Loucy (cell line): Measurements from ENCODE around the gene TM4SF1.

Experiments used
- H2AFZ ChIP-seq: fragments of 200-600 bp; sonication (generic); 2 replicates; pipeline ENCODE4 v1.6.0; 2016; ENCODE audit warnings: antibody characterized with exemption, mild to moderate bottlenecking, low read length, moderate library complexity
- H3F3A ChIP-seq: fragments of 200-600 bp; 2 replicates; pipeline ENCODE4 v1.6.0; 2016; ENCODE audit warnings: antibody characterized with exemption, low read depth, mild to moderate bottlenecking
- H3K27me3 ChIP-seq: fragments of 200-600 bp; sonication (generic); 2 replicates; pipeline ENCODE4 v1.6.1; 2014; ENCODE audit warnings: low read length, mild to moderate bottlenecking; ENCODE audit not compliant: insufficient read depth, poor library complexity, severe bottlenecking
- H3K36me3 ChIP-seq: fragments of 200-600 bp; sonication (generic); 2 replicates; pipeline ENCODE4 v1.6.1; 2016; ENCODE audit warnings: low read length; ENCODE audit not compliant: insufficient read depth
- H3K4me1 ChIP-seq: fragments of 200-600 bp; sonication (generic); 2 replicates; pipeline ENCODE4 v1.5.1; 2014; ENCODE audit warnings: low read length, mild to moderate bottlenecking; ENCODE audit not compliant: insufficient read depth, poor library complexity, severe bottlenecking
- H3K4me2 ChIP-seq: fragments of 200-600 bp; sonication (generic); 2 replicates; pipeline ENCODE4 v1.6.0; 2014; ENCODE audit warnings: antibody characterized with exemption, low read length, low read depth, mild to moderate bottlenecking; ENCODE audit not compliant: poor library complexity, severe bottlenecking
- H3K4me3 ChIP-seq: fragments of 200-600 bp; sonication (generic); 2 replicates; pipeline ENCODE4 v1.5.1; 2014; ENCODE audit warnings: low read length, mild to moderate bottlenecking, mixed read lengths; ENCODE audit not compliant: poor library complexity, severe bottlenecking
- H3K79me2 ChIP-seq: fragments of 200-600 bp; sonication (generic); 2 replicates; pipeline ENCODE4 v1.6.1; 2014; ENCODE audit warnings: low read length; ENCODE audit not compliant: insufficient read depth
- H3K9ac ChIP-seq: fragments of 200-600 bp; sonication (generic); 2 replicates; pipeline ENCODE4 v1.6.0; 2014; ENCODE audit warnings: mild to moderate bottlenecking, low read depth, low read length, moderate library complexity; ENCODE audit not compliant: poor library complexity, severe bottlenecking
- H3K9me2 ChIP-seq: fragments of 200-600 bp; sonication (generic); replicated peaks from 2 replicates; pipeline ENCODE4 v1.6.1; 2016; ENCODE audit warnings: low read depth, low read length, mixed read lengths
- H3K9me3 ChIP-seq: fragments of 200-600 bp; sonication (generic); 2 replicates; pipeline ENCODE4 v1.6.1; 2014; ENCODE audit warnings: mild to moderate bottlenecking, antibody characterized with exemption, low read length, low read depth; ENCODE audit not compliant: insufficient read depth
- H4K20me1 ChIP-seq: fragments of 200-600 bp; sonication (generic); 2 replicates; pipeline ENCODE4 v1.6.0; 2014; ENCODE audit warnings: antibody characterized with exemption, low read length, mild to moderate bottlenecking; ENCODE audit not compliant: insufficient read depth, poor library complexity, severe bottlenecking
- EZH2phosphoT487 ChIP-seq: fragments of 200-600 bp; IDR thresholded peaks from 2 replicates; pipeline ENCODE4 v1.6.1; 2018; ENCODE audit warnings: antibody characterized with exemption, mild to moderate bottlenecking, moderate library complexity, borderline replicate concordance
- TF ChIP-seq, protein P1 (sequence below): fragments of 200-600 bp; sonication (generic); conservative IDR thresholded peaks from 2 replicates; pipeline ENCODE4 v1.5.1; 2014; ENCODE audit warnings: mild to moderate bottlenecking, antibody characterized with exemption, low read length

Gene TM4SF1

DNA sequence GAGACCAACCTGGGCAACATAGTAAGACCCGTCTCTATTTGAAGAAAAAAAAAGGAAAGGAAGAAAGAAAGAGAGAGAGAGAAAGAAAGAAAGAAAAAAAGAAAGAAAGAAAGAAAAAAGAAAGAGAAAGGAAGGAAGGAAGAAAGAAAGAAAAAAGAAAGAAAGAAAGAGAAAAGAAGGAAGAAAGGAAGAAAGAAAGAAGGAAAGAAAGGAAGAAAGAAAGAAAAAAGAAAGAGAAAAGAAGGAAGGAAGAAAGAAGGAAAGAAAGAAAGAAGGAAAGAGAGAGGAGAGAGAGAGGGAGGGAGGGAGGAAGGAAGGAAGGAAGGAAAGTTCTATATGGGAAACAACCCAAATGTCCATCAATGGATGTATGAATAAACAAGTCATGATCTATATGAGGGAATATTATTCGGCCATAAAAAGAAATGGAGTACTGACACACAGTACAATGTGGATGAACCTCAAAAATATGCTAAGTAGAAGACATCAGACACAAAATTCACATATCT, 28.8 kb upstream of the TM4SF1 start:
- Histone ChIP-seq H3K36me3 (no peaks in the 10 kb centered on the region), H3K79me2 (no peaks in the 10 kb centered on the region), H3K9me3 (no peaks in the 10 kb centered on the region), H2AFZ (no peak overlapping the region), H4K20me1 (no peaks in the 10 kb centered on the region), H3K4me2 (no peak overlapping the region), H3K4me1 (peaks cover under 1% of the 10 kb centered on the region), H3K4me3 (no peak overlapping the region), H3K9me2 (no peaks in the 10 kb centered on the region), H3K9ac (no peak overlapping the region), H3F3A (no peaks in the 10 kb centered on the region), H3K27me3 (no peaks in the 10 kb centered on the region)
- no peak for TF ChIP-seq EZH2phosphoT487

DNA sequence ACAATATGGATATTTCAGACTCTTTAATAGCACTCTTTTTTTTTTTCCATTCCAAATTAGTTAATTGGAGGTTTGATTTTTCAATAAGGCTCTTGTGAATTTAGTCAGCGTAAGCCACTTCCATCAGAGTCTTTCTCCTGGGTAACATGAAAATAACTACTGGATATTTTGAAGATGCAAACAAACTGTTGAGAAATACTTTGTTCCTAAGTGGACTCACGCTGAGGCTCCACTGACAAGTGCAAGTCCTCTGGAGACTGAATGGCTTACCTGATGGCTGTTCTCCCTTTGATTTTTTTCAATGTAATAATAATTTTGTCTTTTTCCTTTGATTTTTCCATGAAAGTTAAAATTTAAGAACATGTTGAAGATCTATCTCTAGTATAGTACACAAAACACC, 26.0 kb upstream of the TM4SF1 start:
- Histone ChIP-seq H3K9me2 (no peaks in the 10 kb centered on the region), H3K9me3 (no peaks in the 10 kb centered on the region), H3K4me2 (no peak overlapping the region), H3K79me2 (no peaks in the 10 kb centered on the region), H3K27me3 (no peaks in the 10 kb centered on the region), H3K36me3 (no peaks in the 10 kb centered on the region), H2AFZ (no peak overlapping the region), H3F3A (no peaks in the 10 kb centered on the region), H3K4me3 (no peak overlapping the region), H3K9ac (no peak overlapping the region), H3K4me1 (peaks cover 5% of the 10 kb centered on the region), H4K20me1 (no peaks in the 10 kb centered on the region)
- no peak for TF ChIP-seq EZH2phosphoT487
- TF ChIP-seq, protein P1, sequence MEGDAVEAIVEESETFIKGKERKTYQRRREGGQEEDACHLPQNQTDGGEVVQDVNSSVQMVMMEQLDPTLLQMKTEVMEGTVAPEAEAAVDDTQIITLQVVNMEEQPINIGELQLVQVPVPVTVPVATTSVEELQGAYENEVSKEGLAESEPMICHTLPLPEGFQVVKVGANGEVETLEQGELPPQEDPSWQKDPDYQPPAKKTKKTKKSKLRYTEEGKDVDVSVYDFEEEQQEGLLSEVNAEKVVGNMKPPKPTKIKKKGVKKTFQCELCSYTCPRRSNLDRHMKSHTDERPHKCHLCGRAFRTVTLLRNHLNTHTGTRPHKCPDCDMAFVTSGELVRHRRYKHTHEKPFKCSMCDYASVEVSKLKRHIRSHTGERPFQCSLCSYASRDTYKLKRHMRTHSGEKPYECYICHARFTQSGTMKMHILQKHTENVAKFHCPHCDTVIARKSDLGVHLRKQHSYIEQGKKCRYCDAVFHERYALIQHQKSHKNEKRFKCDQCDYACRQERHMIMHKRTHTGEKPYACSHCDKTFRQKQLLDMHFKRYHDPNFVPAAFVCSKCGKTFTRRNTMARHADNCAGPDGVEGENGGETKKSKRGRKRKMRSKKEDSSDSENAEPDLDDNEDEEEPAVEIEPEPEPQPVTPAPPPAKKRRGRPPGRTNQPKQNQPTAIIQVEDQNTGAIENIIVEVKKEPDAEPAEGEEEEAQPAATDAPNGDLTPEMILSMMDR, result no peak

DNA sequence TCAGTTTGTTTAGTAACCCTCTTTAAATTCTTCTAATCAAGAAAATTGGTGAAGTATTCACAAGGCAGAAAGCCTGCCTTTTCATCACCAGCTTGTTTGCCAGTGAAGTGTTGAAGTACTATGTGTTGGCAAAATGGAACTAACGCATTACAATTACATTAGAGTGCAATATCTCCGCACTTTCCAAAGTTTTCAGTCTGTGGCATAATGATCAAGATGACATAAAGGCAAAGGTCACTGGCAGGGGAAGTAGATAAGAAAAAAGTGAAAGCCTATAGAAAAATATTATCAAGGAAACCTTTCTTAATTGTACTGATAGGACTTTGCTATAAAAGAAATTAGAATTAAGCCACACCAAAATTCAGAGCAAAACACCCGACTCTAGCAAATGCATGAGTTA, 25.0 kb upstream of the TM4SF1 start:
- no peak for TF ChIP-seq EZH2phosphoT487
- TF ChIP-seq, protein P1, result no peak
- Histone ChIP-seq H3K9me2 (no peaks in the 10 kb centered on the region), H3K36me3 (no peaks in the 10 kb centered on the region), H3K79me2 (no peaks in the 10 kb centered on the region), H2AFZ (no peak overlapping the region), H4K20me1 (no peaks in the 10 kb centered on the region), H3K4me2 (no peak overlapping the region), H3F3A (no peaks in the 10 kb centered on the region), H3K9ac (no peak overlapping the region), H3K27me3 (no peaks in the 10 kb centered on the region), H3K4me3 (no peak overlapping the region), H3K4me1 (peaks cover 5% of the 10 kb centered on the region), H3K9me3 (no peaks in the 10 kb centered on the region)

DNA sequence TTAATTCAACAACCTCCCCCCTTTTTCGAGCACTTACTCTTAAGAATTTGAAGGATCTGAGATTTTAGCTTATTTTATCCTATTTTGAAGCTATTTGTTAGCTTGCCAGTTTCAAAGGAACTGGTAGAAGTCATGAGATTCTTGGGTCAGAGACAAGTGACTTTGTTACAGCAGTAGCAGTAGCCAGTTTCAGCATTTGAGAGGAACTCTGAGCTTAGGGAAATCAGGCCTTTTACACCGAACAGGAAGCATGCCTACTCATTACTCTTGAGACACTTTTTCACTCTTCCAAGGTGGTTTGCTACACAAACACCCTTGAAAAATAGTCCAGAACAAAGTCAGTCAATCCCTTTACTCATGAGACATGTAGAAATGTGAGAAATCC, 24.5 kb upstream of the TM4SF1 start:
- H3F3A ChIP-seq, result no peaks in the 10 kb centered on the region
- no peaks in the 10 kb centered on the region for H4K20me1 ChIP-seq
- H3K9me3 ChIP-seq, result no peaks in the 10 kb centered on the region
- H3K9ac ChIP-seq, result no peak overlapping the region
- H3K4me1 ChIP-seq, result peaks cover 5% of the 10 kb centered on the region
- TF ChIP-seq, protein P1, result no peak
- no peak for TF ChIP-seq EZH2phosphoT487
- H3K27me3 ChIP-seq, result no peaks in the 10 kb centered on the region
- H3K9me2 ChIP-seq, result no peaks in the 10 kb centered on the region
- H2AFZ ChIP-seq, result peak overlapping the region; percentile 37; the same call in 1 of the 2 replicates
- H3K36me3 ChIP-seq, result no peaks in the 10 kb centered on the region
- no peaks in the 10 kb centered on the region for H3K79me2 ChIP-seq
- H3K4me2 ChIP-seq, result no peak overlapping the region
- no peak overlapping the region for H3K4me3 ChIP-seq
